Suppressor macrophage treated with lipopolysaccharide for 4 hours (primary cell): ENCODE data around the gene CENATAC.

Experiments used
- DNase-seq: peaks from one replicate; pipeline ENCODE4 v3.0.0-alpha.2; 2020

The CENATAC gene

DNA sequence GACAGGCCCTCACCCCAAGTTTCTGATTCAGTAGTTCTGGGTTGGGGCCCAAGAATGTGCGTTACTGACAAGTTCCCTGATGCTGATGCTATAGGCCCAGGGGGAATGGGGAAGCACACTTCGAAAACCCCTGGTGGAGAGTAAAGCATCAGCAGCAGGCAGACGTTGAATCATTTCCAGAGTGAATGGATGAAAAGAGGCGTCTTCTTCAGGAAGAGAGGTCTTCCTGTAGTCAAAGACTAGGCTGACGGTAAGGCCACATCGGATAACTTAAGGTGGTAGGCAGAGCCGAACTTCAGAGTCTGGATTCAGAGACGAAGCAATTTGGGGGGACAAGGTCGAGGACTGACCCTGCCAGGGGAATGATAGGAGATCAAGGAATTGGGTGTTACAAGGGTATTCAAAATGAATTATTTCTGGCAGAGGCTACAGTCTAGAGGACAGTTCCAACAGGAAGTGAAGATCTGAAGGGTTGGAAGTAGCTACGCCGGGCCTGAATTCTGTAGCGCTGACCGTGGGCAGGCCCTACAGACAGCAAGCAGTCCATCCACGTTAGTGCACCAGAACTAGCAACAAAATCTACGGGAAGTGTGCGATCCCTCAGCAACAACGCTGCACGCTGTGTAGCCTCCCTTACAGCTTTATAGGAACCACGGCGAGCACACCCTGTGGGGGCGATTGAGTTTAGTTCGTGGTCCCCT is 862 bp upstream of the CENATAC start:
- peak; percentile 63 for DNase-seq

DNA sequence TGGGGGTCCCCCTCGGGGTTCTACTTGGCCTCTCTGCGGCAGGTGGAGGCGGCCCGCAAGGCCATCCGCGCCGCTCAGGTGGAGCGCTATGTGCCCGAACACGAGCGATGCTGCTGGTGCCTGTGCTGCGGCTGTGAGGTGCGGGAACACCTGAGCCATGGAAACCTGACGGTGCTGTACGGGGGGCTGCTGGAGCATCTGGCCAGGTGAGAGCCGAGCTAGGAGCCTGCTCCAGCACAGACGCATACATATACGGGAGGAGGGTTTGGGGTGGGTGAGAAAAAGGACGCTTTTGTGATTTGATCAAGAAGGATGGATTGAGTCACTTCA is 415 bp downstream of the CENATAC start:
- no peak for DNase-seq

DNA sequence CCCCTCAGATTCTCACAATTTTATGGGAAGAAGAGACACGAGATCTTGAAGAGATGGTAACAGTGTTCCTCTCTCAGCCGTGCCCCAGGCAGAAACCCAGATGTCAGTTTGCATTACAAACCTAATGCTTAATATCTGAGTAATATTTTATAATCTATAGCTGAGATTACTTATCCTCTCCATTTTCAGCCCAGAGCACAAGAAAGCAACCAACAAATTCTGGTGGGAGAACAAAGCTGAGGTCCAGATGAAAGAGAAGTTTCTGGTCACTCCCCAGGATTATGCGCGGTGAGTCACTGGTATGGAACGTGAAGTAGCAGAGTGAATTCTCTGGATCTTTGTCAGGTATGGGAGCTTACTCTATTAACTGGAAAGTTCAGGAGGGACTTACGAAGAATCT is 884 bp downstream of the CENATAC start:
- no peak for DNase-seq

DNA sequence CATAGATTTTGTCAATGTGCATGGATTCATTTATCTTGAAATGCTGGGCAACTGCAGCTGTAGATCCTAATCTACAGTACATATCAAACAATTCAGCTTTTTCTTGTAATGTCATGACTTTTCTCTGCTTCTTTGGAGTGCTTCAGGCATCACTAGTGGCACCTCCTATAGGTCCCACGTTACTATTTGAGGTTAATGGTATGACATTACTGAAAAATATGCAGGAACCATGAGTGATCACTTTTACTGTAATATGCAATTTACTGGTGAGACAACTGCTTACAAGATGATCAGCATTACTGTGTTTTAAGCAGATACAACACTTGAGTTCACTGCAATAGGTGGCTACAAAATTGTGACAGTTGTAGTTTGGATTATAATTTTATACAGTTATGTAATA is 3.0 kb downstream of the CENATAC start:
- DNase-seq: no peak

DNA sequence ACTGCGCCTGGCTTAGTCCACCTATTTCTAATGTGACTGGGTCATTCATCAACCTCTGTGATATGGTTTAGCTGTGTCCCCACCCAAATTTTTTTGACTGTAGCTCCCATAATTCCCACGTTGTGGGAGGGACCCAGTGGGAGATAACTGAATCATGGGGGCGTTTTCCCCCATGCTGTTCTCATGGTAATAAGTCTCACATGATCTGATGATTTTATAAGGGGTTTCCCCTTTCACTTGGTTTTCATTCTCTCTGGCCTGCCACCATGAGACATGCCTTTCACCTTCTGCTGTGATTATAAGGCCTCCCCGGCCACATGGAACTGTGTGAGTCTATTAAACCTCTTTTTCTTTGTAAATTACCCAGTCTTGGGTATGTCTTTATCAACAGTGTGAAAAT is 8.7 kb downstream of the CENATAC start:
- peak; percentile 40 for DNase-seq

DNA sequence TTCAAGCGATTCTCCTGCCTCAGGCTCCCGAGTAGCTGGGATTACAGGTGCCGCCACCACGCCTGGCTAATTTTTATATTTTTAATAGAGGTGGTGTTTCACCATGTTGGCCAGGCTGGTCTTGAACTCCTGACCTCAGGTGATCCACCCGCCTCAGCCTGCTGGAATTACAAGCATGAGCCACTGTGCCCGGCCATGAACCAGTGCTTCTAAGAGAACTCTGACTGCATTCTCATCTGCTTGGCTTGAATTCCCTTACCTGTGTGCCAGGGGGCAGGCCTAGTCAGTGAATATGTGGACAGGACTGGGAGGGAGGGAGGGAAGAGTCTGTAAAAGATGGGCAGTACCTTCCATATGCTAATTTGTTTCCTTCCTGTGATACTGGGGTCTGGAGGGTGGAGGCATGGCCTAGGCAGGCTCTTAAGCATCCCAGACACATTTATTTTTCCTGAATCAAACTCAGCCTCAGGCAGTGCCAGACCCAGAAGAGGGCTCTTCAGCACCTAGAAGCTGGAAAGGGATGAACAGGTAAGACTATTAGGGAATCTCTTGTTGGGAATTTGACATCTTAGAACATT is 13.6 kb downstream of the CENATAC start:
- no peak for DNase-seq

DNA sequence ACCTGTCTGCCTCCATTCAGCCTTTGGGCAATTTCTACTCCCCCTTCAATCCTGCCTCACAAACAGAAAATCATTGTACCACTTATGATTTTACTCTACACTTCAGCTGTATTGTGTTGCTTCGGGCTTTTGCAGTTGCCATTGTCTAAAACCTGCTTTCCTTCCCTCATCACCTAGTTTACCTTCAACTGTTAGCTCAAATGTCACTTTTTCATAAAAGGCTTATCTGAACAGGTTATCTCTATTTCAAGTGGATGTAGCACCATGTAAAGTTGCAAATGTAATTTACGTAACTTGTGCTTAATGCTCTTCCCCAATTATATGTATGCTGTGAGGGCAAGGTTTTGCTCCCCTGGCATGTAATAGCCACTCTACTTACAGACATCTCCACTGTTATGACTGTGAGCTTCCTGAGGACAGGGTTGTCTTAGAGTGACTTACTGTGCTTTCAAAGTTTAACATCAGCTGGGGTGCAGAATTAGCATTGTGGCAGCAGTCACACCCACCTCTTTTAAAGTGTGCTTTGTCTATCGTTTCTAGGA is 14.8 kb downstream of the CENATAC start:
- no peak for DNase-seq

DNA sequence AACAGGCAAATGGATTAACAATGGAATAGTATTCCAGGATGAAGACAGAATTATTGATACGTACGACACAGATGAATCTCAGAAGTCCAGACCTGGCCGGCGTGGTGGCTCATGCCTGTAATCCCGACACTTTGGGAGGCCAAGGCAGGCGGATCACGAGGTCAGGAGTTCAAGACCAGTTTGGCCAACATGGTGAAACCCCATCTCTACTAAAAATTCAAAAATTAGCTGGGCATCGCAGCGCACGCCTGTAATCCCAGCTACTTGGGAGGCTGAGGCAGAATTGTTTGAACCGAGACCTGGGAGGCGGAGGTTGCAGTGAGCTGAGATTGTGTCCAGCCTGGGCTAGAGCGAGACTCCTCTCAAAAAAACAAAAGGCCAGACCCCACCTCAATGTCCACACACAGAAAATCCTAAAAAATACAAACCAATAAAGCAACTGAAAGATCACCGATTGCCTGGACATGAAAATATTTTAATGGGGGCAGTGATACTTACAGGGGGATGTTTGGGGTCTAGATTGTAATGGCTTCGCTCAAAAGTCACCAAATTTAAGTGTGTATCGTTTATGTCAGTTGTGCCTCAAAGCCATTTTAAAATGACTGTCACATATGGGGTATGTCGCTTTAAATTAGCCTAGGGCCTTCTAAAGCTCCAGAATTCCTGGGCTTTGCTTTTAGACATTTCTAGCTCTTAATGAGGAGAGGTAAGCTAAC is 16.4 kb downstream of the CENATAC start:
- no peak for DNase-seq

DNA sequence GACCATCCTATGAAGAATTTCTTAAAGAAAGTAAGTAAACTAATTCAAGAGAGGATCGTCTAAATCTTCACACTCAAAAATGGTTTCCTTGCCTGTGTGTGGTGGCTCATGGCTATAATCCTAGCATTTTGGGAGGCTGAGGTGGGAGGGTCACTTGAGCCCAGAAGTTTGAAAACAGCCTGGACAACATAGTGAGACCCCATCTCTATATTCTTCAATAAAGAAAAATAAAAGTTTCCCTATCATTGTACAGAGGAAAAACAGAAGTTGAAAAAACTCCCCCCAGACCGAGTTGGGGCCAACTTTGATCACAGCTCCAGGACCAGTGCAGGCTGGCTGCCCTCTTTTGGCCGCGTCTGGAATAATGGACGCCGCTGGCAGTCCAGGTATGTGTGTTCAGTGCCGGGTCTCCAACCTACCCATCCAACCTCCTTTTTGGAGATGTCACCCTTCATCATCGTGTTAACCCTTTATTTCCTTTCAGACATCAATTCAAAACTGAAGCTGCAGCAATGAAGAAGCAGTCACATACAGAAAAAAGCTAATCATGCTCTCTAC is 17.2 kb downstream of the CENATAC start:
- DNase-seq: no peak

DNA sequence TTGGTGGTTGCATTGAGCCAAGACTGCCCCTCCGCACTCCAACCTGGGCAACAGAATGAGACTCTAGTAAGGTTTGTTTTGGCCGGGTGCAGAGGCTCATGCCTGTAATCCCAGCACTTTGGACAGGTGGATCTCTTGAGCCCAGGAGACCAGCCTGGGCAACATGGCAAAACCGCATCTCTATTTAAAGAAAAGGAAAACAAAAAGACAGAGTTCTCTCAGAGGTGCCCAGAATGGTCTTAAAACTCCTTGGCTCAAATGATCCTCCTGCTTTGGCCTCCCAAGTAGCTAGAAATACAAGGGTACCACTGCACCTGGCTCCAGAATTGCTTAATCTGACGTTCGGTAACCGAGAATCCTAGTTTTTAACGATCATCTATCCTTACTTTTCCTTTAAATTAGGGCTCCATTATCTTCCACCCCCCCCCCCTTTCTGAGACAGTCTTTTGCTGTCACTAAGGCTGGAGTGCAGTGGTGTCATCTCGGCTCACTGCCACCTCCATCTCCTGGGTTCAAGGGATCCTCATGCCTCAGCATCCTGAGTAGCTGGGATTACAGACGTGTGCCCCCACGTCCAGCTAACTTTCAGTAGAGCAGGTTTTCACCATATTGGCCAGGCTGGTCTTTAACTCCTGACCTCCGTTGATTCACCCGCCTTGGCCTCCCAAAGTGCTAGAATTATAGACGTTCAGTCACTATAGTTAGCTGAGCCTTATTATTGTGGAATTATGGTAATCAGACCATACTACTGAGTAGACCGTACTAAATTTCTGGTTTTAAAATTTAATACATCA is 18.5 kb downstream of the CENATAC start:
- no peak for DNase-seq

DNA sequence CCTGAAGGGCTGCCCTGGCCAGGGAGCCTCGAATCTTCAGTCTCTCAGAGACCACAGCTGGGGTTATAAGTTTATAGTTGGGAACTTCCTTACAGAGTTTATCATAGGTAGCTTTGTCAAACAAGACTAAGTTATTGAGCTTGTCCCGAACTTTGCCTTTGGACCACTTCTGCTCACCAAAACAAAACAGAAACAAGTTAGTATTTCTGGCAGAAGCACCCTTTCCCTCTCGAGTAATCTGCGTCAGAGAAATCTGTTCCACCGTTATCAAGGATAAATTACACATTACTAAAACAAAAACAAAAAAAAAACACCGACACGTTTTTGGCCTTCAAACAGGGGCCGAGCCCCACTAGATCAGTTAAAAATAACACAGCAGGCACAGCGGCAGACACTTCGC is 19.4 kb downstream of the CENATAC start:
- DNase-seq: peak; percentile 37

DNA sequence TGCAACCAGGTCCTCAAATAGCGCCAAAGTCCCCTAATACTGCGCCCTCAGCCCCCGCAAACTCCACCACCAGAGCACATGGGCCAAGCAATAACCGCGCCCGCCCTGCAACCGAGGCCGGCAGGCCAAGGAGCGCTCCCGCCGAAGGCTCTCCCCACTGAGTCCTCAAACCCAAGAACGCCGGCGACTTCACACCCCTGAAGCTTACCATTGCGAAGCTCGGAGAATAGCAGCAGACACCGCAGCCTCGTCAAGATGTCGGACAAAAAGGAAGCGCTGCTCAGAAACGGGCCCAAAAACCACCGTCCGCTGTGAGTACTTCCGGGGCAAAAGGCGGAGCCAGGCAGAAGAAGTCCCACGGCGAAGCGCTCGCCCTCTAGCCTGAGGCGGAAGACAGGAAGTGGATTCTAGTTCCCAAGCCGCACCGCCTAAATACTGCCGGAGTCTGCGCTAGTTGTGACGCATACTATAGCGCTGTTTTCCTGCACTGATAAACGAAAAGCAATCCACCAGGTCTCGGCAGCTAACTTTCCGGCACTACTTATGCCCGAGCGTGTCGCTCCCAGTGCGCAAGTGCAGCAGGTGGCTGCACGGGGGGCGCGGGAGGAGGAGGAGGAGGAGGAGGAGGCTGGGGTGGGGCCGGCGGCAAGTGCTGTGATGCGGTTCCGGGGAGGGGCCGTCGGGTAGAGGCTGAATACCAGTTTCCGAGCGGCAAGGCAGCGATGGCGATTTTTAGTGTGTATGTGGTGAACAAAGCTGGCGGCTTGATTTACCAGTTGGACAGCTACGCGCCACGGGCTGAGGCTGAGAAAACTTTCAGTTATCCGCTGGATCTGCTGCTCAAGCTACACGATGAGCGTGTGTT is 20.4 kb downstream of the CENATAC start, which contains the start of the genes RPS25 and TRAPPC4:
RPS25 (minus strand) TSS at position 270 of the 865 bp plus-strand sequence; CDS start at position 211, 59 bp downstream.
TRAPPC4 (plus strand) TSS at position 693 of the 865 bp plus-strand sequence; CDS start at position 723, 30 bp downstream.
- DNase-seq: peak; percentile 97

DNA sequence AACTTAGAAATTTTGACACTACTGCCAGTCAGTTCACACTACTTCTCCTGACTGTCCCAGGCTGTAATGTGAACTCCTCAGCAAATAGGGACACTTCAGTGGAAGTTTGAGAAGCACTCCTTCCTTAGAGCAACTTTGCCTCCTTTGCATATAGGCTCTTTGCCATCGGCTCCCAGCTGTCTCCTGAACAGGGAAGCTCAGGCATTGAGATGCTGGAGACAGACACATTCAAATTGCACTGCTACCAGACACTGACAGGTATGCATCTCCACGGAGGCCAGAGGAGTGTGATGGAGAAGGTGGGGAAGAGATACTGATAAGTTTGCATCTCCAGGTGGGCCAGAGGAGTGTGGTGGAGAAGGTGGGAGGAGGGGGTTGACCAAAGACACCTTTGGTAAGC is 22.1 kb downstream of the CENATAC start:
- DNase-seq: no peak

DNA sequence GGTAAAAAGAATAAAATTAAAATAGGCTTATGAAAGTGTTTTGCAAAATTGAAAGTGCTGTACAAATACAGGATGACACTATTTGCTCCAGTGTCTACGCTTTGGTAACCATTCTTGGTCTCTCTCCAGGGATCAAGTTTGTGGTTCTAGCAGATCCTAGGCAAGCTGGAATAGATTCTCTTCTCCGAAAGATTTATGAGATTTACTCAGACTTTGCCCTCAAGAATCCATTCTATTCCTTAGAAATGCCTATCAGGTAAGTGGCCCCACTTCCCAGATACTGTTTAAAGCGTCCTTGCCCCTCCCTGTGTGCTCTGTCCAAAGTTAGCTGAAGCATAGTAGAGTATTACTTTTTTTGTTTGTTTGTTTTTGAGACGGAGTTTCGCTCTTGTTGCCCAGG is 23.7 kb downstream of the CENATAC start:
- no peak for DNase-seq

DNA sequence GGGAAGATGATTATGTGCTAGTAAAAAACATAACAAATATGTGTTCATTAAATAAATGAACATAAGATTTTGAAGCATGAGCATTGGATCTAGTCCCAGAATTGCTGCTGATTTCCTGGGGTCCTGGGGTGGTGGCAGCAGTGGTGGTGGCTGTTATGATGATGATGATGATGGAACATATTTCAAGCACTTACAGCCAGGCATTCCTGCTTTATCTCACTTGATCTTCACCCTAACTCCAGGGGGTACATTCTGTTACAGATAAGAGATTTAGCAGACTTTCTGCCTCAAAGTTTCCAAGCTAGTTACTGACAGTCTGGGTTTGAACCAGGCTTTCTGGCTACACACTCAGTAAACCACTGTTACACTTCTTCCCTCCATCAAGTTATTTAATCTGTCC is 25.8 kb downstream of the CENATAC start:
- DNase-seq: no peak

DNA sequence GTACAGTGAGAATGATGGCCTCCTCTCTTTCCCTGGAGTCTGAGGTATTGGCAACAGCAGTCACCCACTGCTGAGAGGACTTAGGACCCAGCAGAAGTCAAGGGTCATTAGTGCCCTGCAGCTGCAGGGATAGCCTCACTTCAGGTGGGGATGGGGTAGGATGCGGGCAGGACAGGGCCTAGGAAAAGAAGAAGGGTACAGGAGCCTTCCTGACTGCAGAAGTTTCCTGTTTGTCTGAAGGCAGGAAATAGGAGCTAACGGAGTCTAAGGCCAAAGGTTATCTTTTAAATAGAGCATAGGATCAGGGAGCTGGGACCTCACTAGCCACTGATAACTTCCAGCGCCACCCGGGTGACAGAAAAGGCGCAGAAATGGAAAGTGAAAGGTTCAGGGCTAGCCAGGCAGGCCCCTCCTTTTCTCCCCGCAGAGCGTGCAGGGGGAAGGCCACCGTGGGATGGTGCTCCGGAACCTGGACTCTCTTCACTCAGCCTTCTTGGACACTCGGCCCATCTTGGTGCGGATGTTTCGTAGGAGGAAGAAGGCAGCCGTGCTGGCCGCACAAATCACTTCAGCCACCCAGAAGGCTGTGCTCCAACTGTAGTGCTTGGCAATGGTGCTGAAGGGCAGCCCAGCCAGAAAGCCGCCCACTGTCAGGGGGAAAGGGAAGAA is 26.6 kb downstream of the CENATAC start:
- DNase-seq: no peak

DNA sequence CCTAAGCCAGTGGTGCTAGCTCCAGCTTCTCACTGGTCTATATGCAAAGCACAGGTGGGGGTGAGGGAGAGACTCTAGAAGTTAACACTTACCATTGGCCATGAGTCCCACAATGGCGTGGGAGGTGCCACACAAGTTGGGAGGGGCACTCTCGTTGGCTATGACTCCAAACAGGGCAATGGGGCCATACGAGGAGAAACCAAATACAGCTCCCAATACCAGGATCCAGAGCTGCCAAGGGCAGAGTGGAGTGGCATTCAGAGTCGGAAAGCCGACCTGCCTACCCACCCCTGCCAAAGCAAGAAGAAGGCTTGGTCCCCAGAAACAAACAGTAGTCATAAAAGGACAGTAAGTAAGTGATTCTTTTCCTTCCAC is 27.1 kb downstream of the CENATAC start:
- no peak for DNase-seq

DNA sequence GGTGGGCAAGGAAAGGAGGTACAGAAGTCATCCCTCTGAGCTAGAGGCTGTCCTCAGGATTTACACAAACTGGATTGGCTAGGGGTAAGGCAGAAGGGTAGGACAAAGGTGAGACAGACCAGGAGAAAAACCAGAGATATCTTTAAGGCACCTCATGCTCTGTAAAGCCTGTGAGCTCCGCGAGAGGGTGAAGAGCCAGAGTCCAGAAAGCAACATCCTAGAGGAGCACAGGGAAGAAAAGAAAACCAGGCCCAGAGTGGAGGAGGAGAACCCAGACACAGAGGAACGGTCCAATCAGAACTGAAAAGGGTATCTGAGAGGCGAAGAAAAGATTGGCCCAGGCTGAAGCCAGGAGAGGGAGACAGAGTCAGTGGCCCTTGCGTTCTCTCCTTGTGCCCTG is 27.6 kb downstream of the CENATAC start:
- DNase-seq: no peak

DNA sequence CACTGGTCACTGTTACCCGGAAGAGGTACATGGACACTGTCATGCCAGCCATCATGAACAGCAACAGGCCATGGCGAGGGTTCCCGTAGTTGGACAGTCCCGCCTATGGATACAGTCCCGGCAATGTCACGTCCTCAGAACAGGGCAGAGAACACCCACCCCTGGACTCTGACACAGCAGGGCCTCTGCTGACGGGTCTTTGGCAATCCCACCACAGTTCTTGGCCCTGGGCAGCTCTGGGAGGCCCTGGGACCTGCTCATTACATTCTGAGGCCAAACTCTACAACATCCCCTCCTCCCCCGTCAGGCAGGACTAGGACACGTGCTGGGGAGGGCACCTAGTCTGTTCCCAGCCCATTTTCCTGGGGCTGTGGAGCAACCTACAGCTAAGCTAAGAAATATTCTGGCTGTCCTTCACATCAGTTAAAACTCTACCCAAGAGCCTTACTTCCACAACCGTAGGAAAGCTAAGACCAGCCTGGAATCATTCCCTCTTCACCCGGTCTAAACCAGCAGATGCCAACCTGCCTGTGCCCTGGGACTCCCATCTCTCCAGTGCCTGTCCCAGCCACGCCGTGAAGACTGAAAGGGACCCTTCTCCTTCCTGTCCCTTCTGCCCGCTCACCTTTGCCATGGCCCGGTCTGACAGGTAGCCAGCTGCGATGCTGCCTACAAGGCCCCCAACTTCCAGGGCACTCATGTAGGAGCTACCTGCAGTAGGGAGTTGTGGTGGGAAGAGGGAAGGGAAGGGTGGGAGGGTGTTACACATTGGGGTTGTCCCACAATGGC is 28.2 kb downstream of the CENATAC start:
- DNase-seq: no peak

DNA sequence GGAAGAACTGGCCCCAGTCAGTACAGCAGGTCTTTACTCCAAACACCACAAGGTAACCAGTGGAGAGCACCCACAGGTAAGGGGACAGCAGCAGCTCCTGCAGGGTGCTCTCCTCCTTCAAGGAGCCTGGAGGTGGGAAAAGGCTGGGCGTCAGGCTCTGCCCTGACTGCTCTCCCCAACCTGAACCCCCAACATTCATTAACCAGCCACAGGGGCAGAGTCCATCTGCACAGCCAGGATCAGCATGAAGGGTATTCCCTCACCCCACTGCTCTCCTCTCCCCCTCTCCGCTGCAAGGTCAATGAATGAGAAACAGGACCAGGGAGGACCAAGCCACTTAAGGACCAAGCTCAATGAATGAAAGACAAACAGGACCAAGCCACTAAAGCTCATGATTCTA is 29.0 kb downstream of the CENATAC start:
- DNase-seq: no peak
